ENCODE results near the gene CASKIN1. TPM values are rescaled to one million over a fixed set of nuclear protein-coding genes. Genes with fewer than 3 reads are reported as not detected.

Gene CASKIN1
- total RNA-seq, 1 experiment from 2014 or later, result 2.5 TPM

GRCh38 chr16:2190659-2191445 lies 5.6 kb downstream of the CASKIN1 start:
- DNase-seq (ENCODE audit: low spot score), result no peak

DNA sequence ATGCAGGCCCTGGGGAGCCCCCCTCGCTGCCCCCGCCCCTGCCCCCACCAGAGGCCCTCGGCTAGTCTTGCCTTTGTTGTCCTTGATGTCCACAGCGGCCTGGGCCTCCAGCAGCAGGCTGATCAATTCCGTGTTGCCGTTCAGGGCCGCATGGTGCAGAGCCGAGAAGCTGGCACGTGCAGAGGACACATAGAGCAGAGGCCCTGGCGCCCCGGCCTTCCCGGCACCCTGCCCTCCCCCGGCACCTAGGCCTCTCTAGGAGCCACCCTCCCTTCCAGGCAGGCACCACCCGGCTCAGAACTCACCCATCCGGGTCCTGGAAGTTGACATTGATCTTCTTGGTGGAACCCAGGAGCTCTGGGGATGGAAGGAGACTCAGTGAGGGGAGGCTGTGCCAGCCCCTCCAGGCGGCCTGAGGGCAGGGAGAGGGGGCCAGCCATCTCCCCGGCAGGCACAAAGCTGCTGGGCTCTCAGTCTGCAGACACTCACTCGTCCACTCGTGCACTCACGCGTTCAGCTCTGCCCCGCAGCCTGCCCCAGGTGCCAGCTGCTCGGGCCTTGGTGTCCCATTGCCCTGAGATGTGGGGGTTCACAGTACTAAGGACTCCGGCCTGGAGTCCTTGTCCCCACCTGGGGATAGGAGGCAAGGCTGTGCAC lies 6.3 kb downstream of the CASKIN1 start:
- no peak for DNase-seq (ENCODE audit: low spot score)

DNA sequence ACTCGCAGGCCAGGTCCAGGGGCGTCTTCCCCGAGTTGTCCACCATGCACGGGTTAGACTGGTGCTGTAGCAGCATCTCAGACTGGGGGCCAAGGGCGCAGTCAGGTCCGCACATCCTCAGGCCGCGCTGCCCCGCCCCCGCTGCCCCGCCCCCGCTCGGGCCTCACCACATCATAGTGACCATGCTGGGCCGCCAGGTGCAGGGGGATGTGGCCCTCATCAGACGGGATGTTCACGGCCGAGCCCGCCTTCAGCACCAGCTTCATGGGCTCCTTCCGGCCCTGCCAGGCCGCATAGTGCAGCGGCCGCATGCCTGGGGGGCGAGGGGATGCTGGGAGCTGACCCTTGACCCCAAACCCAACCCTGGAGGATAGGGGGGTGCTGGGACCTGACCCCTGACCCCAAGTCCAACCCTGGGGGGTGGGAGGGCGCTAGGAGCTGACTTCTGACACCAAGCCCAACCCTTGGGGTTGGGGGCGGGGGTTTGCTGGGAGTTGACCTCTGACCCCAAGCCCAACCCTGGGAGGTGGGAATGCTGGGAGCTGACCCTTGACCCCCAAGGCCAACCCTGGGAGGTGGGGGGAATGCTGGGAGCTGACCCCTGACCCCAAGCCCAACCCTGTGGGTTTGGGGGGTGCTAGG lies 7.0 kb downstream of the CASKIN1 start:
- DNase-seq (ENCODE audit: low spot score), result no peak

- no peak for DNase-seq (ENCODE audit: low spot score)
These were observed 8.0 kb downstream of the CASKIN1 start for GRCh38 chr16:2188395-2188794.

DNA sequence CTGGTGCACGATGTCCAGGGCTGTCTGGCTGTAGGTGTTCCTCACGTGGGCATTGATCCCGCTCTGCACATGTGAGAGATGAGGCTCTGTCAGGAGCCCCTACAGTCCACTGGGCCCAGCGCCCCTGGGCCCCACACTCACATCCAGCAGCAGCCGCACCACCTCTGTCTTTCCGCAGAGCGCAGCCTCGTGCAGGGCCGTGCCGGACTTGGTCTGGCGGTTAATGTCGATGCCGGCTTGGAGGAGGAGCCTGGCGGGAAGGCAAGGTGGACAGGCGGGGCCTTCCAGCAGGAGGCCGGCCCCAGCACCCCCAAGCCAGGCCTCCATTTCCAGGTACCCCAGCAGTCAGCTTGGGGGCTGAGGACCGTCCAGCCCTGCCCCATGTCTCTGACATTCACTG lies 9.2 kb downstream of the CASKIN1 start:
- no peak for DNase-seq (ENCODE audit: low spot score)

- no peak for DNase-seq (ENCODE audit: low spot score)
These were observed 9.9 kb downstream of the CASKIN1 start for GRCh38 chr16:2186505-2186904.

- no peak for DNase-seq (ENCODE audit: low spot score)
These were observed 10.3 kb downstream of the CASKIN1 start for GRCh38 chr16:2186064-2186463.

GRCh38 chr16:2184962-2185361 lies 11.4 kb downstream of the CASKIN1 start:
- no peak for DNase-seq (ENCODE audit: low spot score)

GRCh38 chr16:2184346-2184745 lies 12.1 kb downstream of the CASKIN1 start:
- DNase-seq (ENCODE audit: low spot score), result no peak

- DNase-seq (ENCODE audit: low spot score), result no peak
These were observed 12.7 kb downstream of the CASKIN1 start for GRCh38 chr16:2183671-2184070.

- DNase-seq (ENCODE audit: low spot score), result no peak
These were observed 14.5 kb downstream of the CASKIN1 start for GRCh38 chr16:2181952-2182351.

- no peak for DNase-seq (ENCODE audit: low spot score)
These were observed 15.2 kb downstream of the CASKIN1 start for GRCh38 chr16:2180962-2181923.

DNA sequence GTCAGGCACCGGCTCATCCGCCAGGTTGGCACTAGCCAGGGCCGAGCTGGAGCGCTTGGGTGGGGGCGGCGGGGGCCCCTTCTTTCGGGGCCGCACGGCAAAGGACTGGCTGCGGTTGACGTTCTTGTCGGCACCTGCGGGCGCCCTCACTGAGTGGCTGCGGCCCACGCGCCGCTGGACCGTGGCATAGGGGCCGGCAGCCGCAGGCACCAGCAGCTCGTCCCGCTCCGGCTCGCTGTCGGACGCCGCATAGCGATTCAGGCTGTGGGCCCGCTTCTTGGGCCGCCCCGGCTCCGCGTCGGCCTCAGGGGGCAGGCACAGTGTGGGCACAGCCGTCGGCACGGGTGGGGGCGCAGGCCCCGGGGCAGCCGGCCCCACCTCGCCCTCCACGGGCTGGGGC lies 15.9 kb downstream of the CASKIN1 start:
- no peak for DNase-seq (ENCODE audit: low spot score)

GRCh38 chr16:2179576-2179975 lies 16.8 kb downstream of the CASKIN1 start:
- DNase-seq (ENCODE audit: low spot score), result no peak

- no peak for DNase-seq (ENCODE audit: low spot score)
These were observed 17.3 kb downstream of the CASKIN1 start for GRCh38 chr16:2179107-2179501.

GRCh38 chr16:2178321-2179106 lies 17.9 kb downstream of the CASKIN1 start:
- no peak for DNase-seq (ENCODE audit: low spot score)

DNA sequence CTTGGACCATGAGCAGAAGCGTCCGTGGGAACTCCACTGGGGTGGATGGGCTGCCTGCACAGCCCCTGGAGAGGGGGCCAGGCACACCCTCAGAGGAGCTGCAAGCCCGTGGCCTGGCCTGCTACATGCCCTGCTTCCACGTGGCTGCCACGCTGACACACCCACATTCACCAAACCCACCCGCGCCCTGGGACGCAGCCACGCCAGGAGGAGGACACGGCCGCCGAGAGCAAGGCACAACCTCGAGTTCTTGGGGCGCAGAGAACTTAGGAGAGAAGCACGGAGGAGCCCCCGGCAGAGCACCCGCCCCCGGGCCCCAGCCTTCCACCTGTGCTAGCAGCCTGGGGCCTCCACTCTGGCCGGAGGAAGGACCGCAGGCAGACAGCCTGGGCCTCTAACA lies 18.8 kb downstream of the CASKIN1 start:
- no peak for DNase-seq (ENCODE audit: low spot score)

GRCh38 chr16:2177101-2177500 lies 19.3 kb downstream of the CASKIN1 start:
- no peak for DNase-seq (ENCODE audit: low spot score)

GRCh38 chr16:2176047-2176446 lies 20.4 kb downstream of the CASKIN1 start:
- DNase-seq (ENCODE audit: low spot score), result no peak

DNA sequence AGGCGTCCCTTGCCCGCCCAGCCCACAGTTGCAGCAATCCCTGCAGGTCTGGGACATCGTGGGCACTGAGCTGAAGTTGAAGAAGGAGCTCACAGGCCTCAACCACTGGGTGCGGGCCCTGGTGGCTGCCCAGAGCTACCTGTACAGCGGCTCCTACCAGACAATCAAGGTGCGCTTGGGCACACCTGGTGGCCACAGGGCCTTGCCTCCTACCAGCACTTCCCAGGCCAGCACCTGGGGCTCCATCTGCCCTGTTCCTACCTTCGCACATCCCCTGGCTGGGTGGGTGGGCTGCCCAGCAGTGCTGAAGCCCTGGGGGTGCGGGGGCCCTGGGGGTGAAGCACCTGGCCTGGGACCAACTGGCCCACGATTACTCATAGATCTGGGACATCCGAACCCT lies 21.0 kb downstream of the CASKIN1 start:
- no peak for DNase-seq (ENCODE audit: low spot score)

All from HT-29 (cell line).